Left hindlimb (tissue), 1 donor: ENCODE results near the gene SPAG9.

Experiments used
- DNase-seq: peaks from one replicate; pipeline ENCODE4 v3.0.0-alpha.2; 2018

The SPAG9 gene

GRCh38 chr17:50953518-50953830, 167.2 kb downstream of the SPAG9 start:
- DNase-seq = no peak

GRCh38 chr17:50952889-50953288, 167.8 kb downstream of the SPAG9 start:
- no peak for DNase-seq

GRCh38 chr17:50952013-50952412, 168.7 kb downstream of the SPAG9 start:
- no peak for DNase-seq

GRCh38 chr17:50949989-50950877, 170.4 kb downstream of the SPAG9 start:
- DNase-seq = peak; percentile 71

GRCh38 chr17:50949128-50949988, 171.3 kb downstream of the SPAG9 start:
- DNase-seq = peak; percentile 47

- DNase-seq = no peak
Measured at GRCh38 chr17:50948711-50949110, 172.0 kb downstream of the SPAG9 start.

- peak; percentile 65 for DNase-seq
Measured at GRCh38 chr17:50947782-50948543, 172.7 kb downstream of the SPAG9 start.

- DNase-seq = peak; percentile 57
Measured at GRCh38 chr17:50946891-50947781, 173.5 kb downstream of the SPAG9 start.

- DNase-seq = no peak
Measured at GRCh38 chr17:50946223-50946890, 174.3 kb downstream of the SPAG9 start.

- no peak for DNase-seq
Measured at GRCh38 chr17:50945779-50946222, 174.9 kb downstream of the SPAG9 start.

GRCh38 chr17:50944902-50945720, 175.6 kb downstream of the SPAG9 start:
- no peak for DNase-seq

GRCh38 chr17:50944054-50944901, 176.4 kb downstream of the SPAG9 start:
- DNase-seq = peak; percentile 84

- DNase-seq = no peak
Measured at GRCh38 chr17:50943575-50943933, 177.1 kb downstream of the SPAG9 start.

- peak; percentile 5 for DNase-seq
Measured at GRCh38 chr17:50941676-50942048, 179.0 kb downstream of the SPAG9 start.

GRCh38 chr17:50939795-50940684, 180.6 kb downstream of the SPAG9 start:
- DNase-seq = no peak

- no peak for DNase-seq
Measured at GRCh38 chr17:50939542-50939794, 181.2 kb downstream of the SPAG9 start.

GRCh38 chr17:50938821-50939541, 181.7 kb downstream of the SPAG9 start:
- DNase-seq = no peak

GRCh38 chr17:50935996-50936266, 184.7 kb downstream of the SPAG9 start:
- no peak for DNase-seq
